GM18909 (cell line): ENCODE results near the gene RND1.
"Not testable (repeated sequence)": the region's sequence is repeated elsewhere in the genome, so short reads cannot be mapped to it uniquely, and the experiment has no call there.

Experiments used
- ATAC-seq: cut with Tn5 transposase; IDR thresholded peaks from one replicate; pipeline ENCODE4 v1.9.1; 2021; ENCODE audit warnings: mild to moderate bottlenecking; ENCODE audit not compliant: unreplicated experiment, poor library complexity

Gene RND1

DNA sequence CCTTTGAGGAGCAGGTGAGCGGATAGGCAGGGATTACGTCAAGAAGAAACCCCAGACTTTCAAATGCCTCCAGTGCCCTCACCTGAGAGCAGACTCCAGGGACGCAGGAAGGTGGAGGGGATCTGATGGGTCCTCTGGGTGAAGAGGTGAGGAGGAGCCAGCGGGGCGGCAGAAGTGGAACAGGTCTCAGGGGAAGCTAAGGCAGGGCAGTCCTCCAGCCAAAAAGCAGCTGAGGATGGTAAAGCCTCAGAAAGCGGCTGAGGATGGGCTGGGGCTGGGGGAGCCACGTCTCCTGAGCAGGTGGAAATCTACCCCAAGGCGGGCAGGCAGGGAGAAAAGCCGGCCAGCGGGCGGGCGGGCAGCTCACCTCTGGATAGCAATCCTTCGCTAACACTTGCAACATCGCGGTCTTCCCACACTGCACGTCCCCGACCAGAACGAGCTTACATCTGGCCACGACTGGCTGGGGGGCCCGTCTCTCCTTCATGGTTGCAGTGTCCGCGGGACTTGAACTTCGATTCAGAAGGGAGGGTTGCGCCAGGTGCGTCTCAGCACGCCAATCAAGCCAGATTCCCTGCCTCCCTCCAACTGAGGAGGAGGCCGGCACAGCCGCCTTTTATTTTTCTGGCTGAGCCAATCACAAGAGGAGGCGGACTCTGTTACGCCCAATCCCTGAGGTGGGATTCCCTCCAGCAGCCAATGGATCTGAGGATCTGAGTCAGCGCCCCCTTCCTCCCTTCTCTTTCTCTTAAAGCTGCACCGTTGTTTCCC, at the start of gene RND1:
Gene RND1, minus strand, starts transcription at position 590 of the 771 bp plus-strand sequence. Its CDS starts 103 bp downstream, at position 487.
- ATAC-seq: peak; percentile 92

- no peak for ATAC-seq
Observed at GRCh38 chr12:48910196-48910595, 44.5 kb upstream of the RND1 start.

DNA sequence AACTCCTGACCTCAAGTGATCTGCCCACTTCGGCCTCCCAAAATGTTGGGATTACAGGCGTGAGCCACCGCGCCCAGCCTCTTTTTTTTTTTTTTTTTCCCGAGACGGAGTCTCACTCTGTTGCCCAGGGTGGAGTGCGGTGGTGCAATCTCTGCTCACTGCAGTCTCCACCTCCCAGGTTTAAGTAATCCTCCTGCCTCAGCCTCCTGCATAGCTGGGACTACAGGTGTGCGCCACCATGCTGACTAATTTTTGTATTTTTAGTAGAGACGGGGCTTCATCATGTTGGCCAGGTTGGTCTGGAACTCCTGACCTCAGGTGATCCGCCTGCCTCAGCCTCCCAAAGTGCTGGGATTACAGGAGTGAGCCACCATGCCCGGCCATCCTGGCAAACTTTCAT, 44.0 kb upstream of the RND1 start:
- not testable (repeated sequence) for ATAC-seq

- no peak for ATAC-seq
Observed at GRCh38 chr12:48907245-48907644, 41.6 kb upstream of the RND1 start.

GRCh38 chr12:48903982-48904411, 38.3 kb upstream of the RND1 start:
- peak; percentile 82 for ATAC-seq

- ATAC-seq: no peak
Observed at GRCh38 chr12:48903363-48903981, 37.8 kb upstream of the RND1 start.

DNA sequence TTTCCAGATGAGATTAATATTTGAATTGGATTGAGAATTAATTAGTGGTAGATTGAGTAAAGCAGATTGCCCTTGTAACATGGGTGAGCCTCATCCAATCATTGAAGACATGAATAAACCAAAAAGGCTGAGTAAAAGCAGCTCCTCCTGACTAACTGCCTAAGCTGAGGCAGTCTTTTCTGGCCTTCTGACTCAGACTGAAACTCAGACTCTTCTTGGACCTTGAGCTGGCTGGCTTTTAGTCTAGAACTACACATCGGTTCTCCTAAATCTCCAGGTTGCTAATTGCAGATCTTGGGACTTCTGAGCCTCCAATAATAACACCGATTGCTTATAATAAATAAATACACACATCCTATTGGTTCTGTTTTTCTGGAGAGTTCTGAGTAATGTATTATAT, 35.6 kb upstream of the RND1 start:
- ATAC-seq: no peak

DNA sequence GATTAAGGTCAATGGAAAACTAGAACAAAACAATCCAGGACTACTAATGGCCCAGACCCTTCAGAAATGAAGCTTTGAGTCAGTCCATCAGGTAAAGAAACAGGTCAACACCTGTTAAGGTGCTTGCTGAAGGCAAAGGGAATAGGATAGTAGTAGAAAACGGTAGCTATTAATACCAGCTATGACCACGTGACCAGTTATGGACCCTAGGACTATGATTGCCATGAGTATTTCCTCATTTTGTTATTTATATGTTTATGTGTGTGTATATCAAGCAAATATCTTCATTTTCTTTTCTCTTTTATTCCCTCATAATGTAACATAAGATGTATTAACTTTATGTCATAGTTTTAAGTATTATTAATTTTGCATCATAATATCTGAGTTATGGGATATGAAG, 34.0 kb upstream of the RND1 start:
- ATAC-seq: no peak

DNA sequence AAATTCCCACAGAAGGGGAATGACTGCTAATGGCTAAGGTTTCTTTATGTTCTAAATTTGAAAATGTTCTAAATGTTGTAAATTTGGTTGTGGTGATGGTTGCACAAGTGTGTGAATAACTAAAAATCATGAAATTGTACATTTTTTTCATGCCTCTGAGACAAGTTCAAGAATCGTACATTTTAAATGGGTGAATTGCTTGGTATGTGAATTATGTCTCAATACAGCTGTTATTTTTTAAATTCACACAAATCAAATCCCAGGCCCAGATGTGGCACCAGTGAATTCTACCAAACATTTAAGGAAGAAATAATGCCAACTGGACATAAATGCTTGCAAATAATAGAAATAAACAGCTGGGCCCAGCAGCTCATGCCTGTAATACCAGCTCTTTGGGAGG, 28.6 kb upstream of the RND1 start:
- ATAC-seq: no peak

- peak; percentile 60 for ATAC-seq
Observed at GRCh38 chr12:48890657-48891418, 25.2 kb upstream of the RND1 start.

GRCh38 chr12:48889679-48890078, 24.0 kb upstream of the RND1 start:
- no peak for ATAC-seq

GRCh38 chr12:48883305-48884161, 17.9 kb upstream of the RND1 start:
- no peak for ATAC-seq

GRCh38 chr12:48882972-48883304, 17.3 kb upstream of the RND1 start:
- no peak for ATAC-seq

- ATAC-seq: no peak
Observed at GRCh38 chr12:48882315-48882687, 16.6 kb upstream of the RND1 start.

- no peak for ATAC-seq
Observed at GRCh38 chr12:48881686-48882314, 16.1 kb upstream of the RND1 start.

DNA sequence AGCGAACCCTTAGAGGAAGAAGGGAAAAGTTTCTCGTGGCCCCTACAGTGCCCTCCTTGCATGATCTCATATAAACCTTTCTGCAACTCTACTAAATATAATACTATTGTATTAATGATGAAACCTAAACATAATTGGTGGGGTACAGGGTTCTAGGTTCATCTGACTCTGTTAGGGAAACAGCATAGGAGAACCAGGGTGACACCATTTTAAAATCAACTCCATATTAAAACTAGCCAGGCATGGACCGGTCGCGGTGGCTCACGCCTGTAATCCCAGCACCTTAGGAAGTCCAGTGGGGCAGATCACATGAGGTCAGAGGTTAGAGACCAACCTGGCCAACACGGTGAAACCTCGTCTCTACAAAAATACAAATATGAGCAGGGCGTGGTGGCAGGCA, 15.0 kb upstream of the RND1 start:
- no peak for ATAC-seq

GRCh38 chr12:48878548-48878947, 12.9 kb upstream of the RND1 start:
- no peak for ATAC-seq

DNA sequence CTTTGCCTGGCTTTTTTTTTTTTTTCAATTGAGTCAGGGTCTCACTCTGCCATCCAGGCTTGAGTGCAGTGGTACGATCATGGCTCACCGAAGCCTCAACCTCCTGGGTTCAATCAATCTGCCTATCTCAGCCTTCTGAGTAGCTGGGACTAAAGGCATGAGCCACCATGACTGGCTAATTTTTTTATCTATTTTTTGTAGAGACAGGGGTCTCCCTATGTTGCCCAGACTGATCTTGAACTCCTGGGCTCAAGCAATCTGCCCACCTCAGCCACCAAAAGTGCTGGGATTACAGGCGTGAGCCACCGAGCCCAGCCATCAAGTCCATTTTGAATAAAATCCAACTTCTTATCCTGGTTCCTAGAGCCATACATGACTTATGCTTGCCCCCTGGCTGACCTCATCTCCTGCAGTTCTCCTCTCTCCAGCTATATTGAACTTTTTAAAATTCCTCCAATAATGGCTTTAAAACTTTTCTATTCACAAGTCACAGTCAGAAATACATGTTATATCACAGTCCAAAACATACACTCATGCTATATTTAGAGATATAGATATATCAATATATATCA, 10.4 kb upstream of the RND1 start:
- ATAC-seq: no peak

GRCh38 chr12:48873534-48873933, 7.9 kb upstream of the RND1 start:
- ATAC-seq: not testable (repeated sequence)

GRCh38 chr12:48873096-48873495, 7.4 kb upstream of the RND1 start:
- ATAC-seq: no peak
